GM23338 (cell line): ENCODE results near the gene PCDHGA10. TPM values are rescaled to one million over a fixed set of nuclear protein-coding genes. Genes with fewer than 3 reads are reported as not detected.

Experiments used
- ATAC-seq: fragments of 200-7000 bp; cut with Tn5 transposase; 3 replicates; pipeline ENCODE4 v1.9.1; 2020
- DNase-seq: peaks from one replicate; pipeline ENCODE4 v3.0.0-alpha.2; 2015; ENCODE audit warnings: low spot score
- H2AFZ ChIP-seq: fragments of 200-600 bp; sonication (generic); 2 replicates; pipeline ENCODE4 v1.8.0; 2016; ENCODE audit warnings: antibody characterized with exemption, mild to moderate bottlenecking, moderate library complexity
- H3F3A ChIP-seq: fragments of 200-600 bp; sonication (generic); replicated peaks from 2 replicates; pipeline ENCODE4 v1.8.0; 2017; ENCODE audit warnings: antibody characterized with exemption, mixed run types, low read depth
- H3K27ac ChIP-seq: fragments of 200-600 bp; sonication (generic); 2 replicates; pipeline ENCODE4 v1.6.1; 2016; ENCODE audit warnings: low read depth
- H3K27me3 ChIP-seq: fragments of 200-600 bp; sonication (generic); 2 replicates; pipeline ENCODE4 v1.8.0; 2016; ENCODE audit warnings: mild to moderate bottlenecking, mixed run types, moderate library complexity; ENCODE audit not compliant: insufficient read depth
- H3K36me3 ChIP-seq: fragments of 200-600 bp; sonication (generic); 2 replicates; pipeline ENCODE4 v1.8.0; 2016; ENCODE audit warnings: mild to moderate bottlenecking; ENCODE audit not compliant: insufficient read depth
- H3K4me1 ChIP-seq: fragments of 200-600 bp; sonication (generic); 2 replicates; pipeline ENCODE4 v1.8.0; 2016; ENCODE audit warnings: mild to moderate bottlenecking, moderate library complexity; ENCODE audit not compliant: insufficient read depth
- H3K4me2 ChIP-seq: fragments of 200-600 bp; sonication (generic); 2 replicates; pipeline ENCODE4 v1.7.1; 2017; ENCODE audit warnings: mixed run types
- H3K4me3 ChIP-seq: fragments of 200-600 bp; sonication (generic); 2 replicates; pipeline ENCODE4 v1.6.1; 2016; ENCODE audit warnings: mixed run types
- H3K79me2 ChIP-seq: fragments of 200-600 bp; sonication (generic); replicated peaks from 2 replicates; pipeline ENCODE4 v1.8.0; 2017; ENCODE audit warnings: mild to moderate bottlenecking; ENCODE audit not compliant: insufficient read depth
- H3K9me2 ChIP-seq: fragments of 200-600 bp; sonication (generic); 2 replicates; pipeline ENCODE4 v1.8.0; 2017; ENCODE audit not compliant: insufficient read depth
- H4K20me1 ChIP-seq: fragments of 200-600 bp; sonication (generic); replicated peaks from 2 replicates; pipeline ENCODE4 v1.8.0; 2017; ENCODE audit warnings: mild to moderate bottlenecking; ENCODE audit not compliant: insufficient read depth
- H3K27ac Mint-ChIP-seq: 2 replicates; pipeline ENCODE4 v1.8.0; 2020; ENCODE audit warnings: inconsistent platforms, mild to moderate bottlenecking, moderate library complexity, mixed read lengths
- H3K27me3 Mint-ChIP-seq: 3 replicates; pipeline ENCODE4 v1.8.0; 2022; ENCODE audit warnings: low read depth, mild to moderate bottlenecking, moderate library complexity, mixed read lengths, inconsistent platforms; ENCODE audit not compliant: insufficient read depth, poor library complexity
- H3K36me3 Mint-ChIP-seq: 3 replicates; pipeline ENCODE4 v1.8.0; 2021; ENCODE audit warnings: low read depth, mild to moderate bottlenecking, inconsistent platforms, moderate library complexity, mixed read lengths
- H3K4me1 Mint-ChIP-seq: 3 replicates; pipeline ENCODE4 v1.8.0; 2020; ENCODE audit warnings: mild to moderate bottlenecking, inconsistent platforms, mixed read lengths
- H3K4me3 Mint-ChIP-seq: 3 replicates; pipeline ENCODE4 v1.8.0; 2021; ENCODE audit warnings: moderate library complexity, mild to moderate bottlenecking, inconsistent platforms, mixed read lengths
- H3K9me3 Mint-ChIP-seq: 3 replicates; pipeline ENCODE4 v1.8.0; 2020; ENCODE audit warnings: moderate library complexity, mild to moderate bottlenecking, inconsistent platforms, mixed read lengths
- CREB1 ChIP-seq: fragments of 250-450 bp; sonication (Bioruptor Pico); IDR thresholded peaks from 2 replicates; pipeline ENCODE4 v1.5.0; 2020; ENCODE audit warnings: low read depth, mild to moderate bottlenecking, moderate library complexity
- CTCF ChIP-seq, 2 experiments: fragments of 200-600 bp in 1 of 2; sonication (generic) in 1 of 2; conservative IDR thresholded peaks; 2 replicates each; pipeline versions ENCODE4 v1.5.1 to v1.6.1; 2016 to 2017; ENCODE audit warnings: antibody characterized with exemption in 2 of 2, low read depth in 2 of 2, mild to moderate bottlenecking in 2 of 2, moderate library complexity in 1 of 2
- ETS1 ChIP-seq: IDR thresholded peaks from 2 replicates; pipeline ENCODE4 v1.6.1; 2016; ENCODE audit warnings: antibody characterized with exemption
- EZH2 ChIP-seq: fragments of 200-600 bp; sonication (generic); IDR thresholded peaks from one replicate; pipeline ENCODE4 v1.8.0; 2017; ENCODE audit warnings: antibody characterized with exemption, mild to moderate bottlenecking, low read depth; ENCODE audit not compliant: unreplicated experiment
- EZH2phosphoT487 ChIP-seq: fragments of 200-600 bp; sonication (generic); IDR thresholded peaks from one replicate; pipeline ENCODE4 v1.8.1; 2018; ENCODE audit warnings: antibody characterized with exemption; ENCODE audit not compliant: unreplicated experiment
- JUNB ChIP-seq: IDR thresholded peaks from one replicate; pipeline ENCODE4 v1.6.1; 2016; ENCODE audit warnings: antibody characterized with exemption; ENCODE audit not compliant: unreplicated experiment
- NANOG ChIP-seq: IDR thresholded peaks from 2 replicates; pipeline ENCODE4 v1.6.1; 2016; ENCODE audit warnings: antibody characterized with exemption, borderline replicate concordance
- POLR2AphosphoS5 ChIP-seq: IDR thresholded peaks from 2 replicates; pipeline ENCODE4 v1.6.1; 2016; ENCODE audit warnings: antibody characterized with exemption, low read depth
- REST ChIP-seq: IDR thresholded peaks from one replicate; pipeline ENCODE4 v1.6.1; 2018; ENCODE audit warnings: antibody characterized with exemption; ENCODE audit not compliant: unreplicated experiment
- STAT1 ChIP-seq: IDR thresholded peaks from one replicate; pipeline ENCODE4 v1.6.1; 2016; ENCODE audit warnings: antibody characterized with exemption; ENCODE audit not compliant: unreplicated experiment
- ZNF114 ChIP-seq: fragments of 250-450 bp; sonication (Bioruptor Pico); IDR thresholded peaks from 2 replicates; pipeline ENCODE4 v1.5.0; 2020; ENCODE audit warnings: mild to moderate bottlenecking, moderate library complexity
- ZNF331 ChIP-seq: fragments of 250-450 bp; sonication (Bioruptor Pico); IDR thresholded peaks from 2 replicates; pipeline ENCODE4 v1.5.0; 2020; ENCODE audit warnings: low read depth, mild to moderate bottlenecking, moderate library complexity
- ZNF462 ChIP-seq: fragments of 250-450 bp; sonication (Bioruptor Pico); IDR thresholded peaks from 2 replicates; pipeline ENCODE4 v1.5.0; 2020; ENCODE audit warnings: mild to moderate bottlenecking, moderate library complexity
- polyA plus RNA-seq: library from polyadenylated mRNA; unstranded; fragments of >200 nt; fragmentation: Nextera tagmentation; extraction: Ambion mirVana; gene quantifications from 2 replicates; pipeline ENCODE4 v1.2.1, GENCODE V29; 2016
- total RNA-seq: library from RNA; depleted of rRNA; stranded (reverse); fragments of >200 nt; shearing (Covaris generic); gene quantifications from 2 replicates; pipeline ENCODE4 v1.2.3, GENCODE V29; 2014

PCDHGA10 gene
- total and polyA plus RNA-seq, 2 experiments from 2014 or later, result 2.1 to 6.5 TPM

- ATAC-seq (no peak), DNase-seq (no peak)
- no peaks in the 10 kb centered on the region for H3F3A ChIP-seq
- no peak for TF ChIP-seq CREB1 (CRISPR knock-in tag)
- TF ChIP-seq REST, result no peak
- no peak for TF ChIP-seq JUNB
- no peak for TF ChIP-seq STAT1
- TF ChIP-seq ZNF462 (CRISPR knock-in tag), result no peak
- no peak for TF ChIP-seq EZH2phosphoT487
- no peak for TF ChIP-seq NANOG
- TF ChIP-seq ZNF331, result no peak
- TF ChIP-seq POLR2AphosphoS5, result no peak
- no peak for TF ChIP-seq CTCF (conservative IDR thresholded peaks at IDR 0.05; ENCODE audit: low read depth in 2 of 2)
- TF ChIP-seq ETS1, result no peak
- TF ChIP-seq EZH2, result no peak
- no peak for TF ChIP-seq ZNF114
- H2AFZ ChIP-seq, result no peak overlapping the region
- H3K4me2 ChIP-seq, result no peak overlapping the region
- 0 out of 2 replicates have a peak, but pooled peaks cover 3% of the 10 kb centered on the region for H3K4me1 ChIP-seq
- no peaks in the 10 kb centered on the region for H3K79me2 ChIP-seq
- Mint-ChIP-seq H3K27ac (no peak overlapping the region), H3K4me3 (peak overlapping the region; percentile 85), H3K4me1 (no peaks in the 10 kb centered on the region), H3K9me3 (peaks cover 58% of the 10 kb centered on the region), H3K36me3 (peaks cover 46% of the 10 kb centered on the region), H3K27me3 (peaks cover 10% of the 10 kb centered on the region)
- H3K4me3 ChIP-seq, result no peak overlapping the region
- H3K9me2 ChIP-seq, result no peaks in the 10 kb centered on the region
- H3K27ac ChIP-seq, result no peak overlapping the region
- no peaks in the 10 kb centered on the region for H3K36me3 ChIP-seq
- H3K27me3 ChIP-seq, result peaks cover 2% of the 10 kb centered on the region; the same call in 1 of the 2 replicates
- no peaks in the 10 kb centered on the region for H4K20me1 ChIP-seq
Observed at GRCh38 chr5:141383345-141383744, 29.4 kb upstream of the PCDHGA10 start.
